Hepatocyte (in vitro differentiated cells): ENCODE data around the gene LYVE1. TPM values are rescaled to one million over a fixed set of nuclear protein-coding genes. Genes with fewer than 3 reads are reported as not detected.
A peak's percentile ranks its signal among the peaks of the same experiment; 100 is the strongest.

Experiments
- DNase-seq: peaks from one replicate; pipeline ENCODE4 v3.0.0-alpha.2; 2016; ENCODE audit warnings: low spot score
- H2AFZ ChIP-seq: fragments of 200-600 bp; sonication (generic); 2 replicates; pipeline ENCODE4 v1.6.0; 2016; ENCODE audit warnings: antibody characterized with exemption, mild to moderate bottlenecking
- H3K27ac ChIP-seq: fragments of 200-600 bp; sonication (generic); 2 replicates; pipeline ENCODE4 v1.5.1; 2016; ENCODE audit warnings: mild to moderate bottlenecking
- H3K27me3 ChIP-seq: fragments of 200-600 bp; sonication (generic); 2 replicates; pipeline ENCODE4 v1.6.1; 2016
- H3K36me3 ChIP-seq: fragments of 200-600 bp; sonication (generic); replicated peaks from 2 replicates; pipeline ENCODE4 v1.5.1; 2016; ENCODE audit warnings: low read depth; ENCODE audit not compliant: insufficient read depth
- H3K4me1 ChIP-seq: fragments of 200-600 bp; sonication (generic); 2 replicates; pipeline ENCODE4 v1.5.1; 2016; ENCODE audit warnings: mild to moderate bottlenecking, moderate library complexity; ENCODE audit not compliant: insufficient read depth
- H3K4me2 ChIP-seq: fragments of 200-600 bp; sonication (generic); 2 replicates; pipeline ENCODE4 v1.6.0; 2016
- H3K4me3 ChIP-seq: fragments of 200-600 bp; sonication (generic); 2 replicates; pipeline ENCODE4 v1.5.1; 2016; ENCODE audit warnings: mild to moderate bottlenecking
- H3K79me2 ChIP-seq: fragments of 200-600 bp; sonication (generic); 2 replicates; pipeline ENCODE4 v1.6.0; 2017; ENCODE audit warnings: mild to moderate bottlenecking
- H3K9me2 ChIP-seq: fragments of 200-600 bp; sonication (generic); replicated peaks from 2 replicates; pipeline ENCODE4 v1.6.0; 2017; ENCODE audit warnings: mild to moderate bottlenecking; ENCODE audit not compliant: insufficient read depth
- H3K9me3 ChIP-seq: fragments of 200-600 bp; sonication (generic); 2 replicates; pipeline ENCODE4 v1.5.1; 2016; ENCODE audit warnings: low read depth, mild to moderate bottlenecking
- H4K20me1 ChIP-seq: fragments of 200-600 bp; sonication (generic); 2 replicates; pipeline ENCODE4 v1.6.0; 2016; ENCODE audit warnings: mild to moderate bottlenecking; ENCODE audit not compliant: insufficient read depth, poor library complexity, severe bottlenecking
- EZH2 ChIP-seq: fragments of 200-600 bp; sonication (generic); IDR thresholded peaks from 2 replicates; pipeline ENCODE4 v1.6.1; 2016; ENCODE audit warnings: antibody characterized with exemption, mild to moderate bottlenecking, borderline replicate concordance
- EZH2phosphoT487 ChIP-seq: fragments of 200-600 bp; sonication (generic); IDR thresholded peaks from one replicate; pipeline ENCODE4 v1.6.1; 2018; ENCODE audit warnings: antibody characterized with exemption, mild to moderate bottlenecking, low read depth, moderate library complexity; ENCODE audit not compliant: unreplicated experiment, severe bottlenecking
- WGBS: methylation state at CpG from one replicate; pipeline ENCODE4 v1.1.6; 2016; ENCODE audit warnings: low lambda C conversion rate; ENCODE audit errors: missing lambda C conversion rate; 5-methylcytosine and 5-hydroxymethylcytosine counted together
- polyA plus RNA-seq: library from polyadenylated mRNA; unstranded; fragments of >200 nt; fragmentation: Nextera tagmentation; extraction: Ambion mirVana; gene quantifications from 2 replicates; pipeline ENCODE4 v1.2.1, GENCODE V29; 2016
- total RNA-seq: library from RNA; depleted of rRNA; stranded (reverse); fragments of >200 nt; gene quantifications from 2 replicates; pipeline ENCODE4 v1.2.3, GENCODE V29; 2014
- TF ChIP-seq, protein P1 (sequence below): fragments of 200-600 bp; sonication (generic); IDR thresholded peaks from 2 replicates; pipeline ENCODE4 v1.5.1; 2016; ENCODE audit warnings: antibody characterized with exemption, mild to moderate bottlenecking; ENCODE audit not compliant: poor library complexity

The LYVE1 gene
- total and polyA plus RNA-seq, 2 experiments from 2014 or later = 2.9 to 9.1 TPM

GRCh38 chr11:10540546-10540914, 27.9 kb downstream of the LYVE1 start:
- under 1% methylated on average over 25 of the region's 25 CpGs for WGBS
- peak overlapping the region; percentile 88 for H3K4me3 ChIP-seq
- no peaks in the 10 kb centered on the region for H3K27me3 ChIP-seq
- peak overlapping the region; percentile 95 for H3K27ac ChIP-seq
- DNase-seq = peak; percentile 71
- peaks cover 35% of the 10 kb centered on the region for H3K79me2 ChIP-seq
- H3K36me3 ChIP-seq = no peaks in the 10 kb centered on the region
- no peaks in the 10 kb centered on the region for H4K20me1 ChIP-seq
- no peaks in the 10 kb centered on the region for H3K9me3 ChIP-seq
- peak overlapping the region; percentile 82 for H3K4me2 ChIP-seq
- TF ChIP-seq EZH2phosphoT487 (no peak), EZH2 (no peak)
- TF ChIP-seq, protein P1, sequence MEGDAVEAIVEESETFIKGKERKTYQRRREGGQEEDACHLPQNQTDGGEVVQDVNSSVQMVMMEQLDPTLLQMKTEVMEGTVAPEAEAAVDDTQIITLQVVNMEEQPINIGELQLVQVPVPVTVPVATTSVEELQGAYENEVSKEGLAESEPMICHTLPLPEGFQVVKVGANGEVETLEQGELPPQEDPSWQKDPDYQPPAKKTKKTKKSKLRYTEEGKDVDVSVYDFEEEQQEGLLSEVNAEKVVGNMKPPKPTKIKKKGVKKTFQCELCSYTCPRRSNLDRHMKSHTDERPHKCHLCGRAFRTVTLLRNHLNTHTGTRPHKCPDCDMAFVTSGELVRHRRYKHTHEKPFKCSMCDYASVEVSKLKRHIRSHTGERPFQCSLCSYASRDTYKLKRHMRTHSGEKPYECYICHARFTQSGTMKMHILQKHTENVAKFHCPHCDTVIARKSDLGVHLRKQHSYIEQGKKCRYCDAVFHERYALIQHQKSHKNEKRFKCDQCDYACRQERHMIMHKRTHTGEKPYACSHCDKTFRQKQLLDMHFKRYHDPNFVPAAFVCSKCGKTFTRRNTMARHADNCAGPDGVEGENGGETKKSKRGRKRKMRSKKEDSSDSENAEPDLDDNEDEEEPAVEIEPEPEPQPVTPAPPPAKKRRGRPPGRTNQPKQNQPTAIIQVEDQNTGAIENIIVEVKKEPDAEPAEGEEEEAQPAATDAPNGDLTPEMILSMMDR = no peak
- H2AFZ ChIP-seq = peak overlapping the region; percentile 92
- H3K9me2 ChIP-seq = no peaks in the 10 kb centered on the region
- peaks cover 4% of the 10 kb centered on the region for H3K4me1 ChIP-seq

DNA sequence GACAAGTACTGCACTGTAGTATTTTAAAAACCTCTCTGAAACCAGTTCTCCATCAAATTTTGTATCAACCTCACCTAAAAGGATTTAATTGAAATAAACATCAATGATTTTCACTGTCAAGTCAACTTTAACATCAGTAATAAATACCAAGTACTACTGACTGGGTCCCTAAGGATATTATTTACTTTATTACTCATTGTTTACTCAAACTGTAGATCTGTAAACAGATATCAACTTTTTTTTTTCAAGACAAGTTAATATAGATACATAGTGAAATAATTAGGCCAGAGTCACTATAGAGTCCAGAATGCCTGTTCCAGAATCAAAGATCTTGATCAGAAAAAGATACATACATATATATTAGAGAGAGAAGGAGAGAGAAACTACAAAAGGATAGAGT, 29.1 kb downstream of the LYVE1 start:
- Histone ChIP-seq H2AFZ (no peak overlapping the region), H3K36me3 (no peaks in the 10 kb centered on the region), H3K27ac (no peak overlapping the region), H3K4me3 (no peak overlapping the region), H3K4me2 (peak overlapping the region; percentile 82), H3K27me3 (no peaks in the 10 kb centered on the region), H3K9me2 (no peaks in the 10 kb centered on the region), H3K4me1 (peaks cover 4% of the 10 kb centered on the region), H3K9me3 (no peaks in the 10 kb centered on the region), H4K20me1 (no peaks in the 10 kb centered on the region), H3K79me2 (peaks cover 35% of the 10 kb centered on the region)
- no peak for DNase-seq
- TF ChIP-seq, protein P1 = no peak
- no peak for TF ChIP-seq EZH2
- no peak for TF ChIP-seq EZH2phosphoT487

DNA sequence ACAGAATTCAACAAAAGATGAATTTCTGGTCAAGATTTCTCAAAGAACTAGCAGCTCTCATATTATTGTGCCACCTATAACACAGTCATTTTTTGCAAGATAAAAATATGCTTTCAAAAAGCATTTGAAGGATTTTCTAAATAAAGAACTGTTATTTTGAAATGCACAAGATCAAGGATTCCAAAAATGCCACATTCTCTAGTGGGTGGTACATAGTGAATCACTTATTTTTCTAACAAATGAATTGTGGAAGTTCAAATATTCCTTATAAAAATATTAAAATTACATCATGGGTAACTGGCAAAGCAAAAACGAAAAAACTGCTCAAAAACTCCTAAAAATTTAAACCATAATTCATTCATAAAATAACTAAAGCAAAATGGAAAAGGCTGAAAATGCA, 29.5 kb downstream of the LYVE1 start:
- H3K4me2 ChIP-seq = peak overlapping the region; percentile 82
- H3K4me1 ChIP-seq = peaks cover 4% of the 10 kb centered on the region
- no peaks in the 10 kb centered on the region for H3K36me3 ChIP-seq
- H2AFZ ChIP-seq = no peak overlapping the region
- no peak for DNase-seq
- H3K27ac ChIP-seq = no peak overlapping the region
- TF ChIP-seq EZH2 (no peak), EZH2phosphoT487 (no peak)
- TF ChIP-seq, protein P1 = no peak
- no peaks in the 10 kb centered on the region for H4K20me1 ChIP-seq
- 78% methylated on average over 1 of the region's 1 CpG for WGBS
- H3K79me2 ChIP-seq = peaks cover 35% of the 10 kb centered on the region
- H3K4me3 ChIP-seq = no peak overlapping the region
- no peaks in the 10 kb centered on the region for H3K9me2 ChIP-seq
- no peaks in the 10 kb centered on the region for H3K9me3 ChIP-seq
- no peaks in the 10 kb centered on the region for H3K27me3 ChIP-seq

DNA sequence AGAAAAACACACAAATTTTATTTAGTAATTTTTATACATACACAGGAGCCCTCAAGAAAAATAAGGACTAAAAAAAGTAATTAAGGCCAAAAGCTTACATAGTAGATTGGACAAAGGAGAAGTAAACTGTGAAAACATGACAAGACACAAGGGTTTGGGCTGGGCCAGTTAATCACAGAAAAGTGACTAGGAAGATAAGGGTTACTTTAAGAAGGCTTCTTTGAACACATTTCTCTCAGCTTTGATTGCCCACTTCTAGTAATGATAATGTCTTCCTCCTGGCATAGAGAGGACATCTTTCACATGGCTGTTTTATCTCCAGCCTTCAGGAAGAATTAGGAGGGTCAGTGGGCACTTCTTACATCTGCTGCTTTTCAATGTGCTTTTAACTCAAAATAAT, 30.9 kb downstream of the LYVE1 start:
- no peak overlapping the region for H3K4me2 ChIP-seq
- no peaks in the 10 kb centered on the region for H3K36me3 ChIP-seq
- no peaks in the 10 kb centered on the region for H3K27me3 ChIP-seq
- H3K79me2 ChIP-seq = peaks cover 35% of the 10 kb centered on the region
- TF ChIP-seq EZH2phosphoT487 = no peak
- no peak for TF ChIP-seq EZH2
- TF ChIP-seq, protein P1 = no peak
- no peaks in the 10 kb centered on the region for H4K20me1 ChIP-seq
- no peaks in the 10 kb centered on the region for H3K9me3 ChIP-seq
- no peak for DNase-seq
- H3K4me3 ChIP-seq = no peak overlapping the region
- no peak overlapping the region for H3K27ac ChIP-seq
- H3K9me2 ChIP-seq = no peaks in the 10 kb centered on the region
- peaks cover 4% of the 10 kb centered on the region for H3K4me1 ChIP-seq
- no peak overlapping the region for H2AFZ ChIP-seq
